PC-3 (cell line): ENCODE data around the gene LIPG.
"Not testable (repeated sequence)": the region's sequence is repeated elsewhere in the genome, so short reads cannot be mapped to it uniquely, and the experiment has no call there.

Source experiments
- CTCF ChIP-seq: fragments of 300-600 bp; sonication (generic); conservative IDR thresholded peaks from 2 replicates; pipeline ENCODE4 v1.5.1; 2017; ENCODE audit warnings: antibody characterized with exemption, low read depth, mild to moderate bottlenecking, low read length
- EZH2 ChIP-seq: fragments of 300-600 bp; sonication (generic); IDR thresholded peaks from one replicate; pipeline ENCODE4 v1.6.1; 2017; ENCODE audit warnings: antibody characterized with exemption, mild to moderate bottlenecking, low read length; ENCODE audit not compliant: unreplicated experiment

DNA sequence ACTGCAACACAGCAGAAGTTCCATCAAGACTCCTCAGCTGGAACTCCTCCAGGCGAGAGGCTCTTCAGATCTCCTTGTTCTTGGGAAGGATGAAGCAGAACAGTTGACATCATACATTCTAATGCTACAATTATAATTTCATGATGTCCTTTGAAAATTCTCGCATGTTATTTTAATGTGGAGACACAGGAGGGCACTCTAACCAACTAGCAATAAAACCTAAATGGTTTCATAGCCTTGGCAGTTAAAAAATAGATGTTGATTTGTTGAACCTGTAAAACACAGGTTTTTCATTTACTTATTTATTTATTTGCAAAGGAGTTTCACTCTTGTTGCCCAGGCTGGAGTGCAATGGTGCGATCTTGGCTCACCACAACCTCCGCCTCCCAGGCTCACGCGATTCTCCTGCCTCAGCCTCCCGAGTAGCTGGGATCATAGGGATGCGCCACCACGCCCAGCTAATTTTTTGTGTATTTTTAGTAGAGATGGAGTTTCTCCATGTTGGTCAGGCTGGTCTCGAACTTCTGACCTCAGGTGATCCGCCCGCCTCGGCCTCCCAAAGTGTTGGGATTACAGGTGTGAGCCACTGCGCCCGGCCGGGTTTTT is 2.4 kb upstream of the LIPG start:
- TF ChIP-seq CTCF, result peak; percentile 50
- not testable (repeated sequence) for TF ChIP-seq EZH2
